Liver (tissue), 9 donors: ENCODE measurements around the gene NAT16. TPM values are rescaled to one million over a fixed set of nuclear protein-coding genes. Genes with fewer than 3 reads are reported as not detected.

ENCODE experiments used
- DNase-seq: peaks from one replicate; pipeline ENCODE4 v3.0.0-alpha.2; 2017; ENCODE audit warnings: low spot score
- H3K27ac ChIP-seq, 2 donors: one replicate each; pipeline ENCODE4 v1.7.0; 2013; ENCODE audit warnings: inconsistent platforms in 2 of 2, low read length in 2 of 2, control low read depth in 1 of 2, low read depth in 1 of 2, mild to moderate bottlenecking in 1 of 2
- H3K27me3 ChIP-seq, 4 donors: one replicate each; pipeline versions ENCODE4 v1.6.1 to v1.7.0; 2013; ENCODE audit warnings: low read length in 3 of 4, inconsistent platforms in 1 of 4, mild to moderate bottlenecking in 1 of 4, moderate library complexity in 1 of 4; ENCODE audit not compliant: control insufficient read depth in 4 of 4, insufficient read depth in 4 of 4
- H3K36me3 ChIP-seq, 4 donors: one replicate each; pipeline versions ENCODE4 v1.6.1 to v1.7.0; 2013; ENCODE audit warnings: low read length in 3 of 4, mild to moderate bottlenecking in 3 of 4, low read depth in 1 of 4, moderate library complexity in 1 of 4; ENCODE audit not compliant: control insufficient read depth in 4 of 4, insufficient read depth in 3 of 4
- H3K4me1 ChIP-seq, 4 donors: one replicate each; pipeline versions ENCODE4 v1.6.1 to v1.7.0; 2013; ENCODE audit warnings: low read length in 3 of 4, mild to moderate bottlenecking in 3 of 4, moderate library complexity in 1 of 4; ENCODE audit not compliant: control insufficient read depth in 4 of 4, insufficient read depth in 4 of 4
- H3K4me3 ChIP-seq, 3 donors: one replicate each; pipeline versions ENCODE4 v1.6.1 to v1.7.0; 2013; ENCODE audit warnings: low read length in 3 of 3, control low read depth in 1 of 3, low read depth in 1 of 3, mild to moderate bottlenecking in 1 of 3
- H3K9ac ChIP-seq, 2 donors: one replicate each; pipeline ENCODE4 v1.7.0; 2013; ENCODE audit warnings: low read length in 2 of 2, mild to moderate bottlenecking in 2 of 2, moderate library complexity in 2 of 2, control low read depth in 1 of 2, low read depth in 1 of 2
- H3K9me3 ChIP-seq, 4 donors: one replicate each; pipeline versions ENCODE4 v1.6.1 to v1.7.0; 2013; ENCODE audit warnings: low read length in 3 of 4; ENCODE audit not compliant: control insufficient read depth in 4 of 4
- CTCF ChIP-seq: fragments of 150-350 bp; IDR thresholded peaks from 2 replicates; pipeline ENCODE4 v1.5.1; 2017; ENCODE audit warnings: improper control_type of control experiment, low read depth, low read length; ENCODE audit not compliant: missing input control
- EGR1 ChIP-seq, 2 donors: IDR thresholded peaks; 2 replicates each; pipeline ENCODE4 v1.6.1; 2016 to 2018; ENCODE audit warnings: antibody characterized with exemption in 2 of 2, low read depth in 2 of 2
- FOXA1 ChIP-seq: IDR thresholded peaks from 2 replicates; pipeline ENCODE4 v1.6.1; 2016; ENCODE audit warnings: antibody characterized with exemption
- FOXA2 ChIP-seq: IDR thresholded peaks from 2 replicates; pipeline ENCODE4 v1.6.1; 2016; ENCODE audit warnings: antibody characterized with exemption
- GABPA ChIP-seq, 2 donors: IDR thresholded peaks in 1 of 2; conservative IDR thresholded peaks in 1 of 2; 2 replicates each; pipeline ENCODE4 v1.6.1; 2016; ENCODE audit warnings: antibody characterized with exemption in 2 of 2, mild to moderate bottlenecking in 1 of 2, moderate library complexity in 1 of 2
- HNF4A ChIP-seq, 2 donors: conservative IDR thresholded peaks; 2 replicates each; pipeline ENCODE4 v1.6.1; 2016; ENCODE audit warnings: antibody characterized with exemption in 2 of 2, mild to moderate bottlenecking in 2 of 2
- HNF4G ChIP-seq: IDR thresholded peaks from 2 replicates; pipeline ENCODE4 v1.6.1; 2016; ENCODE audit warnings: antibody characterized with exemption
- JUND ChIP-seq, 2 donors: IDR thresholded peaks; 2 replicates each; pipeline ENCODE4 v1.6.1; 2016; ENCODE audit warnings: antibody characterized with exemption in 2 of 2
- MAX ChIP-seq: IDR thresholded peaks from 2 replicates; pipeline ENCODE4 v1.6.1; 2016; ENCODE audit warnings: antibody characterized with exemption
- NR2F2 ChIP-seq: IDR thresholded peaks from 2 replicates; pipeline ENCODE4 v1.6.1; 2016; ENCODE audit warnings: antibody characterized with exemption
- RAD21 ChIP-seq, 2 donors: IDR thresholded peaks; 2 replicates each; pipeline ENCODE4 v1.6.1; 2016; ENCODE audit warnings: antibody characterized with exemption in 2 of 2, mild to moderate bottlenecking in 2 of 2
- RXRA ChIP-seq, 2 donors: IDR thresholded peaks; 2 replicates each; pipeline ENCODE4 v1.6.1; 2017 to 2018; ENCODE audit warnings: antibody characterized with exemption in 2 of 2, mild to moderate bottlenecking in 1 of 2
- TAF1 ChIP-seq: conservative IDR thresholded peaks from 2 replicates; pipeline ENCODE4 v1.6.1; 2016; ENCODE audit warnings: antibody characterized with exemption, mild to moderate bottlenecking
- YY1 ChIP-seq: IDR thresholded peaks from 2 replicates; pipeline ENCODE4 v1.6.1; 2016; ENCODE audit warnings: antibody characterized with exemption, mild to moderate bottlenecking
- WGBS: extraction: QIAGEN DNeasy Blood & Tissue Kit; methylation state at CpG from one replicate; pipeline ENCODE4 v1.1.7; 2013; 5-methylcytosine and 5-hydroxymethylcytosine counted together
- polyA plus RNA-seq, 2 donors: library from polyadenylated mRNA; stranded (reverse) in 1 of 2; unstranded in 1 of 2; fragments of 200-250 nt in 1 of 2; fragments of >200 nt in 1 of 2; fragmentation: Nextera tagmentation in 1 of 2; extraction: Ambion mirVana in 1 of 2; gene quantifications; one replicate each; pipeline versions ENCODE4 v1.2.1 to v1.2.3, GENCODE V29; 2013 to 2015
- total RNA-seq, 2 donors: library from RNA; depleted of rRNA; stranded (reverse); fragments of >200 nt; gene quantifications; one replicate each; pipeline ENCODE4 v1.2.3, GENCODE V29; 2014
- TF ChIP-seq, protein P1 (sequence below): IDR thresholded peaks from 2 replicates; pipeline ENCODE4 v1.6.1; 2016; ENCODE audit warnings: antibody characterized with exemption
- TF ChIP-seq, protein P2 (sequence below): IDR thresholded peaks from 2 replicates; pipeline ENCODE4 v1.6.1; 2016; ENCODE audit warnings: antibody characterized with exemption, mild to moderate bottlenecking
- donor health status: healthy.
- donor health status: healthy.
- donor health status: healthy.
- donor health status: healthy.
- donor health status: healthy.

Gene NAT16
- total and polyA plus RNA-seq, 4 donors: not detected

DNA sequence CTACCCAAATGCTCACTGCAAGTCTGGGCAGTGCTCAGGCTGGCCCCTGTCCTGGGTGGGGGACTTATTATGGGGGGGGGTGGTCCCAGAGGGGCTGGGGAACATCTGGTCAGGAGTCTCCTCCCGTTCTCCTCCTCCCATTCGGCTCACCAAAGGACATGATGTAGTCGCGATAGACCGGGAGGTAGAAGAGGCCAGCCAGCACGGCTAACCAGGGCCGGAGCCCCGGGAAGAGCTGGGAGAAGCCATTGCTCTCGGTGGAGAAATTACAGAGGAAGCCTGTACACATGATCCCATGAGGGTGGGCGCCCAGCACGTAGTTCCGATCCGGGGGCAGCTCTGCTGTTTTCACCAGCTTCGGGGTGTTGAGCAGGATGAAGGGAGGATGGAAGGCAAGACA lies 18.4 kb upstream of the NAT16 start:
- Histone ChIP-seq H3K27ac (no peak overlapping the region), H3K9me3 (no peaks in the 10 kb centered on the region), H3K27me3 (no peaks in the 10 kb centered on the region), H3K4me3 (no peak overlapping the region), H3K4me1 (peaks cover 2 to 27% (median 15%) of the 10 kb centered on the region in 4 donors), H3K36me3 (peaks cover 0 to 1% (median 0%) of the 10 kb centered on the region in 4 donors), H3K9ac (no peak overlapping the region)
- 89% methylated on average over 14 of the region's 14 CpGs for WGBS
- TF ChIP-seq YY1: no peak
- TF ChIP-seq JUND (IDR thresholded peaks at IDR 0.05): no peak
- no peak for TF ChIP-seq FOXA1
- no peak for TF ChIP-seq NR2F2
- TF ChIP-seq CTCF: no peak
- no peak for TF ChIP-seq HNF4A (conservative IDR thresholded peaks at IDR 0.05)
- TF ChIP-seq RXRA (IDR thresholded peaks at IDR 0.05): no peak
- no peak for TF ChIP-seq GABPA (IDR thresholded peaks at IDR 0.05 in 1 of 2, conservative IDR thresholded peaks at IDR 0.05 in 1 of 2)
- TF ChIP-seq HNF4G: no peak
- TF ChIP-seq, protein P1, sequence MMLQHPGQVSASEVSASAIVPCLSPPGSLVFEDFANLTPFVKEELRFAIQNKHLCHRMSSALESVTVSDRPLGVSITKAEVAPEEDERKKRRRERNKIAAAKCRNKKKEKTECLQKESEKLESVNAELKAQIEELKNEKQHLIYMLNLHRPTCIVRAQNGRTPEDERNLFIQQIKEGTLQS: no peak
- TF ChIP-seq FOXA2: no peak
- no peak for TF ChIP-seq EGR1 (IDR thresholded peaks at IDR 0.05; ENCODE audit: low read depth in 2 of 2)
- no peak for TF ChIP-seq TAF1
- TF ChIP-seq RAD21 (IDR thresholded peaks at IDR 0.05): no peak
- no peak for TF ChIP-seq MAX
- DNase-seq: no peak

GRCh38 chr7:101197991-101198390 lies 17.9 kb upstream of the NAT16 start:
- peaks cover 0 to 1% (median 0%) of the 10 kb centered on the region in 4 donors for H3K36me3 ChIP-seq
- no peak for DNase-seq
- H3K27ac ChIP-seq: no peak overlapping the region
- TF ChIP-seq FOXA1 (no peak), HNF4A (conservative IDR thresholded peaks at IDR 0.05) (no peak), EGR1 (IDR thresholded peaks at IDR 0.05; ENCODE audit: low read depth in 2 of 2) (no peak), NR2F2 (no peak)
- TF ChIP-seq, protein P2, sequence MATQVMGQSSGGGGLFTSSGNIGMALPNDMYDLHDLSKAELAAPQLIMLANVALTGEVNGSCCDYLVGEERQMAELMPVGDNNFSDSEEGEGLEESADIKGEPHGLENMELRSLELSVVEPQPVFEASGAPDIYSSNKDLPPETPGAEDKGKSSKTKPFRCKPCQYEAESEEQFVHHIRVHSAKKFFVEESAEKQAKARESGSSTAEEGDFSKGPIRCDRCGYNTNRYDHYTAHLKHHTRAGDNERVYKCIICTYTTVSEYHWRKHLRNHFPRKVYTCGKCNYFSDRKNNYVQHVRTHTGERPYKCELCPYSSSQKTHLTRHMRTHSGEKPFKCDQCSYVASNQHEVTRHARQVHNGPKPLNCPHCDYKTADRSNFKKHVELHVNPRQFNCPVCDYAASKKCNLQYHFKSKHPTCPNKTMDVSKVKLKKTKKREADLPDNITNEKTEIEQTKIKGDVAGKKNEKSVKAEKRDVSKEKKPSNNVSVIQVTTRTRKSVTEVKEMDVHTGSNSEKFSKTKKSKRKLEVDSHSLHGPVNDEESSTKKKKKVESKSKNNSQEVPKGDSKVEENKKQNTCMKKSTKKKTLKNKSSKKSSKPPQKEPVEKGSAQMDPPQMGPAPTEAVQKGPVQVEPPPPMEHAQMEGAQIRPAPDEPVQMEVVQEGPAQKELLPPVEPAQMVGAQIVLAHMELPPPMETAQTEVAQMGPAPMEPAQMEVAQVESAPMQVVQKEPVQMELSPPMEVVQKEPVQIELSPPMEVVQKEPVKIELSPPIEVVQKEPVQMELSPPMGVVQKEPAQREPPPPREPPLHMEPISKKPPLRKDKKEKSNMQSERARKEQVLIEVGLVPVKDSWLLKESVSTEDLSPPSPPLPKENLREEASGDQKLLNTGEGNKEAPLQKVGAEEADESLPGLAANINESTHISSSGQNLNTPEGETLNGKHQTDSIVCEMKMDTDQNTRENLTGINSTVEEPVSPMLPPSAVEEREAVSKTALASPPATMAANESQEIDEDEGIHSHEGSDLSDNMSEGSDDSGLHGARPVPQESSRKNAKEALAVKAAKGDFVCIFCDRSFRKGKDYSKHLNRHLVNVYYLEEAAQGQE: no peak
- H3K4me3 ChIP-seq: no peak overlapping the region
- H3K9ac ChIP-seq: no peak overlapping the region
- no peaks in the 10 kb centered on the region for H3K27me3 ChIP-seq
- H3K9me3 ChIP-seq: no peaks in the 10 kb centered on the region
- WGBS: 90% methylated on average over 21 of the region's 21 CpGs
- H3K4me1 ChIP-seq: peaks cover 2 to 27% (median 15%) of the 10 kb centered on the region in 4 donors
